ENCODE data around the gene COL5A2.

COL5A2 gene

GRCh38 chr2:189097934-189098333, 81.6 kb downstream of the COL5A2 start:
- no peak for DNase-seq (ENCODE audit: low spot score)

- peak; percentile 19 for DNase-seq (ENCODE audit: low spot score)
Observed at GRCh38 chr2:189096769-189097447, 82.7 kb downstream of the COL5A2 start.

DNA sequence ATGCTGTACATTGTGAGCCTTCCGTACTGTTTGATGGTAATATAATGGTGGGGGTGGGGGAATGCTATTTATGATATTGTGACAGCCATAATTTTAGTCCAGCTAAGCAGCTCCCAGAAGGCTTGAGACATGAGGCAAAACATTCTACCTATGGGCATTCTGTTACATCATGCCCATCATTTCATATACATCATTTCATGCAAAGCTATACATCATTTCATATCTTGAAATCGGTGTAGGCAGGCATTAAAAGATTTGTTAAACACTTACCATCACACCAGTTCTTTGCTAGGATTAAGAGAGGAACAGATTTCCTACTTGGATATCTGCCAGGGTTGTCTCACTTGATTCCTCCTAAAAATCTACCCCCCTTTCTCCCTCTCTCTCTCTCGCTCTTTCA, 84.5 kb downstream of the COL5A2 start:
- no peak for DNase-seq (ENCODE audit: low spot score)

DNA sequence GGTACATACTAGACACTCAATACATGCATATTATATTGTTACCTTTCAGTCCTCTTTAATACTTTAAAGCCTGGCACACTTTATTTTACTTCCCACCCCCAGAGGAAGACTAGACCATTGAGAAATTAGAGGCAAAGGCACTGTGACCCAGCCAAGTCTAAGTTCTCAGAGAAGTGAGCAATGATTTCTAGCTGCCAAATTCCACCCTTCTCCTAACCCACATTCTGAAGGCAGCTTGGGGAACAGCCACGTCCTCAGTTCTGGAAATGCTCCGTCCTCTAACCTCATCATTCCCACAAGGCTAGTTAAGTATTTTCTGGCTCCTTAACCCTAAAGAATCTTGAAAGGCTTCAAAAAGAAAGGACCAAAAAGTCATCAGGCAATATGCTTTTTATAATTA, 86.6 kb downstream of the COL5A2 start:
- peak; percentile 23 for DNase-seq (ENCODE audit: low spot score)

- no peak for DNase-seq (ENCODE audit: low spot score)
Observed at GRCh38 chr2:189091253-189091652, 88.3 kb downstream of the COL5A2 start.

GRCh38 chr2:189088591-189089205, 90.9 kb downstream of the COL5A2 start:
- DNase-seq (ENCODE audit: low spot score), result no peak

GRCh38 chr2:189086710-189087109, 92.9 kb downstream of the COL5A2 start:
- peak; percentile 13 for DNase-seq (ENCODE audit: low spot score)

GRCh38 chr2:189086250-189086649, 93.3 kb downstream of the COL5A2 start:
- DNase-seq (ENCODE audit: low spot score), result no peak

DNA sequence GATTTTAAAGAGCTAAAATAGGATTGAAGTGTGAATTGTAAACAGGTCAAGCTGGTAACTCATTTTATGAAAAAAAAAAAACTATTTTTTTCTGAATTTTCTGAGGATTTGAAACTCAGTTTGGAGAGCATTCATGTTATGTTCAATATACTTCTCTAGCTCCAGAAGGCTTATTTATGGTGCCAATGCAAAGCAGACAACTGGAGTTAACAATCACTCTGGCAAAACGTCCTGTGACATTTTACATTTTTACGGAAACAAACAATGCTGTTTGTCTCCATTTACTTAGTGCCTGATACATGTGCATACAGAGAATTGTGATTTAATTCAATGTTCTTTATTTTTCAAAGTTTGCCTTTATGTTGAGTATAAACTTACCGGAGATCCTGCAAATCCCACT, 96.0 kb downstream of the COL5A2 start:
- DNase-seq (ENCODE audit: low spot score), result no peak

GRCh38 chr2:189083106-189083505, 96.5 kb downstream of the COL5A2 start:
- no peak for DNase-seq (ENCODE audit: low spot score)

- peak; percentile 7 for DNase-seq (ENCODE audit: low spot score)
Observed at GRCh38 chr2:189082376-189082975, 97.1 kb downstream of the COL5A2 start.

DNA sequence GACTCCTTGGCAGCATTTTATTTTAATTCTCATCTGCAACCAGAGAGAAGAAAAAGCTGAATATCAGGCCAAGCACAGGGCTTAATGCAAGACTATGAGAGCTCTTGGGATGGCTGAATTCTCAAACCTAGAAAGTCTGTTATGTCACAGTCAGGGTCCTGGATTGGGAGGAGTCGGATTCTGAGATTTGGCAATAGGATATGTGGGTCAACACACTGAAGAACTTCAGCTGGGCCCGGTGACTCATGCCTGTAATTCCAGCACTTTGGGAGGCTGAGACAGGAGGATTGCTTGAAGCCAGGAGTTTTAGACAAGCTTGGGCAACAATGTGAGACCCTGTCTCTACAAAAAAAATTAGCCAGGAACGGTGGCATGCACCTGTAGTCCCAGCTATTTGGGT, 103.0 kb downstream of the COL5A2 start:
- no peak for DNase-seq (ENCODE audit: low spot score)

DNA sequence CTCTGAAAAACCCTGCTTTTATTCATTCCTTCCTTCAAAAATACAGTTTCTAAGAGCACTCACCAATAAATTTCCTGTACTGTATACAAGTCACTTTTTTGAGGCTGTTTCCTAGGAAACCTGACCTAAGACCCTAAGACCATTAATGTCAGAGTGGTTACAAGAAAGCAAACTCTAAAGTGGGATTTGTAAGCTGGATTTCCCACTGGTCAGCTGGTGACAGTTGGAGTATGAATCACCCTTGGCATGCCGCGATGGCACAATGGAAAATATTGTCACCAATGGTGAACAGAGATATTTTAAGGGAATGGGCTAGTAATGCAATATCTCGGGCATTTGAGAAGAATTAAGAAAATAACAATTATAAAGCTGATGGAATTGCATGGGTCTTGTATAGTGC, 103.4 kb downstream of the COL5A2 start:
- DNase-seq (ENCODE audit: low spot score), result no peak

DNA sequence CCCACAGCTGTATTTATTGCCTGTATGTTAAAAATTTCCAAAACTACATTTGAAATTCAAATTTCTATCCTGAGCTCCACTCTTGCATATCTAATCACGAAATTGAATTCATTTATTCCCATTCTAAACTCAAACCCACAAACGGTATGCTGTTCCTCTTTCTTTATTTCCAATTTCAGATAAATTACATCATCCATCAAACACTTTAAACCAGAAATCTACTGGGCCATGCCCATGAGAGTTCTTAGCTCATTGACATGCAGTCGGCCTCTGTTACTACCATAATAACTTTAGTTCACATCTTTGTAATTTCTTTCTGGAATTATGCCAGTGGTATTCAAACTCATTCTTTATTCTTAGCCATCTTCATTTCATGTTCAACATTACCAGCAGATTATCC, 105.1 kb downstream of the COL5A2 start:
- no peak for DNase-seq (ENCODE audit: low spot score)

GRCh38 chr2:189072036-189072435, 107.5 kb downstream of the COL5A2 start:
- DNase-seq (ENCODE audit: low spot score), result no peak

DNA sequence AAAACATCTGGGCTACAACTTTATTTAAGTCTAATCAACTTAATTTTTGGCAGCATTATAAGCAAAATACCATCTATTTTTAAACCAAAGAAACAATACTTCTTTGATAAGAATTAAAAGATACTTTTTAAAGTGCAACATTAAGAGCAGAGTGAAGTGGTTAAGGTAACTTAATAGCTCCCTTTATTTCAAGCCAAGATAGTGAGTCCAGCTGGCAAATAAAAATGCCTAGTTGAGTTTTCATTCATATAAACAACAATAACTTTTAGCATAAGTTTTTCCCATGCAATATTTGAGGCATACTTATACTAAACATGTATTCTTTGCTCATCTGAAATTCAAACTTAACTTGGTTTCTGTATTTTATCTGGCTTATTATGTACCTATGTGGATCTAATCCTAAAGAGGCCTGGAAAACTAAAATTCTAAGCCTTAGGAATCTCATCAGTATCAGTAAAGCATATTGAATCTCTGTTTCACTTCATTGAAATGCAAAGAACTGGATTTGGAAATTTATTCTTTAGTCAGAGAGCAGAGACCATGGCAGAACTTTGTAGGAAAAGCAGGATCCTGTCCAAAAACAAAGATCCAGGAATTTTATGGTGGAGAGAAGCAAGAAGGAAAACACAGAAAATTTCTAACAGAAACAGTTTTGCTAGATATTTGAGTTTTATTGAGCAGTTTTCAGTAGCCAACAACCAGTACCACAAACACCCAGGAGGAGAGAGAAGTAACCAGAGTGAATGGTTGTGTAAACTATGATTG, 109.5 kb downstream of the COL5A2 start:
- DNase-seq (ENCODE audit: low spot score), result no peak

- no peak for DNase-seq (ENCODE audit: low spot score)
Observed at GRCh38 chr2:189066037-189066436, 113.5 kb downstream of the COL5A2 start.

DNA sequence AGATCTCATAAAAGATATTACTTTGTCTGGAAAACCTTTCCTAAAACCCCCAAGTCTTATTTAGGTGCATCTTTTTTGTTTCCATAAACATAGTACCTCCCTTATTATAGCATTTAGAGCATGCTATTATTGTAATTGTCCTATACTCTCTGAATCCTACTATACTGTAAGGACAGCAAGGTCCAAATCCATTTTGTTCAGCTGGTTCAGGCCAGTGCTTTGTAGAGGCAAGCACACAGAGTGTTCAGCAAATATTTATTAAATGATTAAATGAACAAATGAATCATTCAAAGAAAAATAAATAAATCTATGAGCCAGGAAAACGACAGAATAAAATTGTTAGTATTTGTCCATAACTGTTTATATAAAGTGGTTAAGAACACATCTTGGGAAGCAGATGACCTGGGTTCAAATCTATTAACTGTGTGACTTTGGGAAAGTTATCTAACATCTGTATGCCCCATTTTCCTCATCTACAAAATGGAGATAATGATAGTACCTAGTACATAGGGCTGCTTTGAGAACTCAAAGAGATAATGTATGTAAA, 119.4 kb downstream of the COL5A2 start:
- DNase-seq (ENCODE audit: low spot score), result no peak

DNA sequence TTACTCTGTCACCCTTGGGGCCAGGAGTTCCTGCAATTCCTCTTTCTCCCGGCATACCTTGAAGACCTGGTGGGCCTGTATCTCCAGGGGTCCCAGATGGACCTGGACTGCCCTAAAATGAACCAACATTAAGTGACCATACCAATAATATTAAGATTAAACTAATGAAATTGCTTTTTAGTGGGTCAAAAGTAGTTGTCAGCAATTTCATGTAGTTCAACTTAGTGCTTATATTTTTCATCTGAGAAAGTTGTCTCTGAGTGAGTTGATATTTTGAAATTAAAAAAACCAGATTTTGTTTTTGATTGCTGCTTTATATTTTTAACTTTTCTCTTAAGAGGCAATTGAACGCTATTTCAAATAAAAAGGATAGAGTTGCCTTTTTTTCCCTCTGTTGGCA, 122.2 kb downstream of the COL5A2 start:
- DNase-seq (ENCODE audit: low spot score), result no peak

GRCh38 chr2:189056200-189057106, 123.1 kb downstream of the COL5A2 start:
- no peak for DNase-seq (ENCODE audit: low spot score)

- DNase-seq (ENCODE audit: low spot score), result no peak
Observed at GRCh38 chr2:189050165-189050712, 129.3 kb downstream of the COL5A2 start.

Measured in AG08396 (cell line).